Activated T-cell treated with anti-CD3 and anti-CD28 coated beads, Interleukin-2, amount 50 U/mL, for 48 hours (primary cell): ENCODE data around the gene RAB30.

ENCODE experiments used
- DNase-seq, 2 experiments: peaks; one replicate each; pipeline ENCODE4 v3.0.0-alpha.2; 2020

The RAB30 gene

GRCh38 chr11:83070044-83070701 lies 1.5 kb downstream of the RAB30 start:
- DNase-seq: no peak

GRCh38 chr11:83069441-83070043 lies 2.2 kb downstream of the RAB30 start:
- no peak for DNase-seq

- DNase-seq: no peak
These were observed 3.1 kb downstream of the RAB30 start for GRCh38 chr11:83068568-83068967.

DNA sequence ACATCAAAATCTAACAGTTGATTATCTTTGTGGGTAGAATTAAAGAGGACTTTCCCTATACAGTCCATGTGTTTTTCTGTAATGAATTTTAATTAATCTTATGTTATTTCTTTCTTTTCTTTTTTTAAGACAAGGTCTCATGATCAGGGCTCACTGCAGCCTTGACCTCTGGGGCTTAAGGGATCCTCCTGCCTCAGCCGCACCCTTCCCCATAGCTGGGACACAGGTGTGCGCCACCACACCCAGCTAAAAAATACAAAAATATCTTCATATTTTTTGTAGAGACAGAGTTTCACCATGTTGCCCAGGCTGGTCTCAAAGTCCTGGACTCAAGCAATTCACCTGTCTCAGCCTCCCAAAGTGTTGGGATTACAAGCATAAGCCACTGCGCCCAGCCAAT lies 7.7 kb downstream of the RAB30 start:
- DNase-seq: no peak

GRCh38 chr11:83063073-83063754 lies 8.5 kb downstream of the RAB30 start:
- DNase-seq: no peak

DNA sequence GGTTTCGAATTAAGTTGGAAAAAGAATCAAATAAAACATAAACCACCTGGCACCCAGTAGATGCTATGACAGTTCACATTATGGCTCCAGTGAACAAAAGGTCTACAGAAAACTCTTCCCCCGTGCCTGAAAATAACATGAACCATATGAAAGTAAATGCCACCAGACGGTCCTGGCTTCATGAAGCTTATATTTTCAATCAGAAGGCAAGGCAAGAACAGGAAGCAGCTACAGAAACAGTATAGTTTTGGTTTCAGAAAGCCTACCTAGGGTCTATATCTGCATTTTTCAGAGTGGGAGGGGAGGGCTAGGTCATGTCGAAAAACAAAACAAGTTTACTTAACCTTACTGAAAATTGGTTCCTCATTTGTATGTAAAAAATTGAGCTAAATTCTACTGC lies 9.8 kb downstream of the RAB30 start:
- no peak for DNase-seq

- no peak for DNase-seq
These were observed 10.7 kb downstream of the RAB30 start for GRCh38 chr11:83060965-83061364.

DNA sequence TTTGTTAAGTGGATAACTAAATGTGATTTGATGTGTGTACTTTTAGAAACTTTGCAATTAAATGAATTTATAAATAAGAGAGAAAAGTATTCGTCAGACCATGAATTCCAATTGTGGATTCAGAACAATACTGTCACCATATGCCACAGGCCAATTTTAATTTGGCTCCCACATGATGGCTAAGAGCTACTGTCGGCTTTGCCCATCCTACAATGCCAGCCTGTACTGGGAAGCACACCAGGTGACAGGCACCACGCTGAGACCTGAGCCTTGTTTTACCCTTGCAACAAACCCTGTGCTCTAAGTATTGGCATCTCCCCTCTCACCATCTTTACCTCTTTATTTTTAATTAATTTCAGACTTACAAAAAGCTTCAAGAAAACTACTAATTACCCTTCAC lies 14.0 kb downstream of the RAB30 start:
- no peak for DNase-seq

GRCh38 chr11:83056611-83057010 lies 15.1 kb downstream of the RAB30 start:
- DNase-seq: no peak

DNA sequence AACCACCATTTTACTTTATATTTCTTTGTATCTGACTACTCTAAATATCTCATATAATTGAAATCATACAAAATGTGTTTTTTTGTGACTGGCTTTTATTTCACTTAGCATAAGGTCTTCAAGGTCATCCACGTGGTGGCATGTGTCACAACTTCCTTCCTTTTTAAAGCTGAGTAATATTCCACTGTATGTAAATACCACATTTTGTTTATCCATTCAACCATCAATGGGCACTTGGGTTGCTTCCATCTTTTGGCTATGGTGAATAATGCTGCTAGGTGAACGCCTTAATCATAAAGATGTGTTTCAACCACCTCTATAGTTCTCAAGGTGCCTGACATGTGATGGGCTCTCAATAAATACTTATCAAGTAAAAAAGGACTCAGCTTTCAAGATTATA lies 15.5 kb downstream of the RAB30 start:
- DNase-seq: no peak

- DNase-seq: no peak
These were observed 16.8 kb downstream of the RAB30 start for GRCh38 chr11:83054904-83055380.

GRCh38 chr11:83054001-83054400 lies 17.7 kb downstream of the RAB30 start:
- DNase-seq: no peak

GRCh38 chr11:83051760-83052671 lies 19.7 kb downstream of the RAB30 start:
- no peak for DNase-seq

DNA sequence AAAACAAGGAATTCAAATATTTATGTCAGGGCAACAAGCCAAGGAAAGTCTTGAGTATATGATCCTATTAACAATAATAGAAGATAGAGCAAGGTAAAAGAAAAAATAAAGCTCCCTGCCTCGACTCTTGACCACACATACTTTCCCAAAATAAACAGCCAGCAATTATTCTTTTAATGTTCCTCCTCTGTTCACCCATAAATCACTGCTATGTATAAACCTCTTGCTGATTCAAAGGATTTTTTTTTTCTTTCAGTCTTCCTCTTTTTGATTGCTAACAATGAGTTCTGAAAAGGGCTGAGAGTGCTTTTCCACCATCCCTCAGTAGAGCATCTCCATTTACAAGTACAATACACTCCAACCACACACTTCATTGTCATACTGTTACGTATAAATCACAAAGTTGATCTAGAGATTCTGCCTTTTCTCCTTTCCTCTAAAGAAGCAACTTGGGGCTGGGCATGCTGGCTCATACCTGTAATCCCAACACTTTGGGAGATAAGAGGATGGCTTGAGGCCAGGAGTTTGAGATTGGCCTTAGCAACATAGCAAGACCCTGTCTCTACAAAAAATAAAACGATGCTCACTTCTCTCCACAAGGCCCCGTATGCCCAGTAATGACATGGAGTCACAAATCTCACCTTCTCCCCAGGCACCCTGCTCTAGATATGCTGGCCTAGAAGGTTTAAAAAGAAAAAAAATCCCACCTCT lies 24.0 kb downstream of the RAB30 start:
- no peak for DNase-seq

GRCh38 chr11:83046621-83047172 lies 25.0 kb downstream of the RAB30 start:
- no peak for DNase-seq

DNA sequence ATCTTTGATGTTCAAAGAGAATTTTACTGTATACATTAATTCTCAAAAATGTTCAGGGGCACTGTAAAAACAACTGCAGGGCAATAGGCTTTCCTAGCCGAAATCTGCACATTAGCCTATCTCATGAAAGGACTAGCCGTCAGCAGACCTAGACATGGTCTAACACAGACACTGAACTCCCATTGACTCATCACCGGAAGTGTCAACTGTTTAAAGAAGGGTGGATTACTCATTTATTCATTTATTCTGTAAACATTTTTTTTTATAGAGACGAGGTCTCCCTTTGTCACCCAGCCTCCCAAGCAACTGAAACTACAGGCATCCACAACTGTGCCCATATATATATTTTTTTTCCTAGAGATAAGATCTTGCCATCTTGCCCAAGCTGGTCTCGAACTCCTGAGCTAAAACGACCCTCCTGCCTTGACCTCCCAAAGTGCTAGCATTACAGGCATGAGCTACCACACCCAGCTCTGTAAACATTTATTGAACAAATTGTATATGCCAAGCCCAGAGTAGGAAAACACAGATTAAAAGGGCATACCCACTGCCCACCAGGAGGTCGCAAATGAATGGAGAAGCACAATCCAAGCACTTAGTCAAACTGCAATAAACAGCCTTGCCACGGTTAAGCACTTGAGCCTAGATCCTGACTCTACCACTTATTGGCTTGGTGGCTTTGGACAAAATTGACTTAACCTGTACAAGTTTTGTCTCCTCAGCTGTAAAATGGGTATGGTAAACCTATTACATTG lies 26.6 kb downstream of the RAB30 start:
- DNase-seq: no peak

- DNase-seq: no peak
These were observed 28.6 kb downstream of the RAB30 start for GRCh38 chr11:83042964-83043711.

DNA sequence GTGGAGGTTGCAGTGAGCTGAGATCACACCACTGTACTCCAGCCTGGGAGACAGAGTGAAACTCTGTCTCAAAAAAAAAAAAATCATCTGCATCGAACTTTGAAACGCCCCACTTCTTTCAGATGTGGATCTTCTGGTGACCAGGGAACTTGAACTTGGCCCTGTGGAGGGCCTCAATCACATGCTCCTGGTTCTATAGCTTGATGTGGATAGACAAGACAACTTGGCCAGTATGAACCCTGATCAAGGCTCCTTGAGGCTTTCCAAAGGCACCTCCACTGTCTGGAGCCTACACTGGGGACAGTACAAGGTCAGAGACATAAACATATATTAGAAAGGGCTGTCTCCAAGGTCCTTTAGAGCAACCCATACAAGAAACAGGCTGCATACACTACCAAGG lies 30.6 kb downstream of the RAB30 start:
- DNase-seq: no peak

- DNase-seq: no peak
These were observed 32.1 kb downstream of the RAB30 start for GRCh38 chr11:83039566-83039965.

GRCh38 chr11:83037877-83038276 lies 33.8 kb downstream of the RAB30 start:
- DNase-seq: no peak

GRCh38 chr11:83036701-83037100 lies 35.0 kb downstream of the RAB30 start:
- DNase-seq: no peak
